ENCODE measurements around the gene PITPNM1.

PITPNM1 gene

DNA sequence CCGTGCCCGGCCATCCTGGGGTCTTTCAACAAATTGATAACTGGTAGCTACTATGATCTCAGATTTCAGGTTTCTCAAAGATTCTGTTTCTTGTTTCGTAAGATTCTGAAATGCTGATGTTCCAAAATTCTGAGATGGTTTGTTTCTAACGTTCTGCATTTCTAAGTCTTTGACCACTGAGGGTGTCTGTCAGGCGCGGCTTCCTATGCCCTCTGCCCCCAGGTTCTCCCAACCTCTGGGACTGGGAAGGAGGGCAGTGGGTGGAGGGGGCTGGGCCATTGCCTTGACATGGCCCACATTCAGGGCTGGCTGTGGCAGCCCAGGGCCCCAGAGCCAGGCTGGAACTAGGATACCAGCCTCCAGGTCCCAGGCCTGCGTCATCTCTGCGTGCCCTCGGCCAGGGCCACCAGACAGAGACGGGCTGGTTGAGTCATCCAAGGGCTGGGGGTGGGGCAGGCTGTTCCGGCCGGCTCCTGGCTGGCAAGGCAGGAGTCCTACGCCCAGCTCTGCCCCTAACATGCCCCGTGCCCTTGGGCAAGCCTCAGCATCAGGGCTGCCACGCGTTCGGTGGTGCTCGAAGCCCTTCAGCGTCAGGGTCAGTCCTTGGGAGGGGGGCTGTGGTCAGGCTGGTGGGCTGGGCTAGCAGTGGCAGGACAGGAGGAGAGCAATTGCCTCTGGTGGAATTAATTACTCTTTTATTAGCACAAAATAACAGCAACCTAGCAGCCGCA is 41.3 kb downstream of the PITPNM1 start:
- DNase-seq: no peak

DNA sequence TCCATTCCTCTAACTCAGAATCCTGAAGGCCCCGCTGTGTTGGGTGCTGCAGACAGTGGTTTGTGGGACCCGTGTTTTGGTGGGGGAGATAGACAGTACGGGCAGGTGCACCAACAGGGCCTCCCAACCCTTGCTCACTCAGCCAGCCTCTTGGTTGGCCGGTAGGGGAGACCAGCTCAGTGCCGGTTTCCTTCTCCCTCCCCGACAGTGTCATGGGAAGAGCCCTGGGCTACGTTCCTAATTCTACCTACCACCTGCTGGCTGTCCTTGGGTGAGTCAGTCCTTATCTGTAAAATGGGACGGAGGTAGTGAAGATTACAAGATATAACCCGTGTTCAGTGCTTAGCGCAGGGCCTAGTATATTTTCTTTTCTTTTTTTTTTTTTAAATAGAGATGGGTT is 42.0 kb downstream of the PITPNM1 start:
- DNase-seq: no peak

DNA sequence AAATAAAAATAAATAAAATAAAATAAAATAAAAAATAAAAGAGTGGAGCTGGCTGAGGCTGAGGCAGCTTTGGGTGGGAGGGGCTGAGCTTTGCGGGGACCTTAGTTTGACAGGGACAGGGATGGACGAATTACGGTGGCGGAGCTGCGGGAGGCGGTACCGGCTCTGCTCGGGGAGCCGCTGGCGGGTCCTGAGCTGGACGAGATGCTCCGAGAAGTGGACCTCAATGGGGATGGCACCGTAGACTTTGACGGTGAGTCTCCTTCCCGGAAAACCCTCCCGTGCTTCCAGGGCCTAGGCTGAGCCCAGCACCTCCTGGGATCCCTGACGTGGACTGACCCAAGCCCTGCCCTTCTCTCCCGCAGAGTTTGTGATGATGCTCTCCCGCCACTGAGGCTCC is 46.9 kb downstream of the PITPNM1 start:
- no peak for DNase-seq

DNA sequence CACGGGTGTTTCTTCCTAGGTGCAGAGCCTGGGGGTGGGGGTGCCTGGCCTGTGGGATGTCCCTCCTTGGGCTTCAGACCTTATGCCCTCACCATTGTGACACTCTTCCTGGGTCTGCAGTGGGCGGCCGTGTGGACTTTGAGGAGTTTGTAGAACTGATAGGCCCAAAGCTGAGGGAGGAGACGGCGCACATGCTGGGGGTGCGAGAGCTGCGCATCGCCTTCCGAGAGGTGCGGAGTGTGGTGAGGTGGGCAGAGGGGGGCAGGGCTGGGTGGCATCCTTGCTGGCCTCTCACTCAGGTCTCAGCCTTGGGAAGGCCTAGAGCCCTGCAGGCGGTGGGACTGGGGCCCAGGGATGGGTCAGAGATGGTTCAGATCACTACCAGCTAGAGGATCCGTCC is 47.7 kb downstream of the PITPNM1 start:
- DNase-seq: no peak

DNA sequence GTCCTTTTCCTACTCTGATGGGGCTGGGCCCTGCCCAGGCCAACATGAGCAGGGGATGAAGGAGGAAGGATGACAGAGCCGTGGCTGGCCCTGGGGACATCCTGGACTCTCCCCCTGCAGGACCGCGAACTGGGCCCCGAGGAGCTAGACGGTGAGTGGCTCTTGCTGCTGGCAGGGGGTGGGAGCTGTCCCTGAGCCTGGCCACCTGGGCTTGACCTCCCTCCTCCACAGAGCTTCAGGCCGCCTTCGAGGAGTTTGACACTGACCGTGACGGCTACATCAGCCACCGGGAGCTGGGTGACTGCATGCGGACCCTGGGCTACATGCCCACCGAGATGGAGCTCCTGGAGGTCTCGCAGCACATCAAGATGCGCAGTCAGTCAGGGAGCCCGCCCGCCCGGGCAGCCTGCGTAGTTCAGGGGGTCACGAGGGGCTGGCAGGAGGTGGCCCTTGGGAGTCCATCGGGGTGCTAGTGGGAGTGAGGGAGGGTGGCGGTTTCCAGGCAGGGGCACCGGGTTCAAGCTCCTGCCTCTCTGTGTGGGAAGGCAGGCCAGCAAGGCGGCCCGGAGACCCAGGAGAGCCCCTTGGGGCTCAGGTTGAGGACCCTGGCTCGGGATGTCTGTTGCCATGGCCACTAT is 49.0 kb downstream of the PITPNM1 start:
- no peak for DNase-seq

DNA sequence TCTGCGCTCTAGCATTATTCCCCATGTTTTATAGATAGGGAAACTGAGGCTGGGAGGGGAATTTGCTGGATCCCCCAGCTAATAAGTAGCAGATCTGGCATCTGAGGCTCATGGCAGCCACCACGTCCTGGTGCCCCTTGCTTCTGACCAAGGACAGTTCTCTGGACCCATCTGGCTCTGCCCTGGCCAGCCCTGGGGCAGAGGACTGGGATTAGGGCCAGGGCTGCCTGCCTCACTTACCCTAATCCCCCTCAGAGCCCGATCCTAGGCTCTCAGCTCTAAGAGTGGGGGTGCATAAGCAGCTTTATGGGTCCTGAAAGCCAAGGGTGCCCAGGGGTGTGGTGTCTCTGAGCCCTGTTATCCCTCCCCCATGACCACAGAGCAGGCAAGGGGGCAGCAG is 50.1 kb downstream of the PITPNM1 start, which contains the start of gene CABP4:
TSS of gene CABP4 (plus strand) at position 301 of the 400 bp plus-strand sequence. CDS start at position 371, 70 bp downstream.
- no peak for DNase-seq

DNA sequence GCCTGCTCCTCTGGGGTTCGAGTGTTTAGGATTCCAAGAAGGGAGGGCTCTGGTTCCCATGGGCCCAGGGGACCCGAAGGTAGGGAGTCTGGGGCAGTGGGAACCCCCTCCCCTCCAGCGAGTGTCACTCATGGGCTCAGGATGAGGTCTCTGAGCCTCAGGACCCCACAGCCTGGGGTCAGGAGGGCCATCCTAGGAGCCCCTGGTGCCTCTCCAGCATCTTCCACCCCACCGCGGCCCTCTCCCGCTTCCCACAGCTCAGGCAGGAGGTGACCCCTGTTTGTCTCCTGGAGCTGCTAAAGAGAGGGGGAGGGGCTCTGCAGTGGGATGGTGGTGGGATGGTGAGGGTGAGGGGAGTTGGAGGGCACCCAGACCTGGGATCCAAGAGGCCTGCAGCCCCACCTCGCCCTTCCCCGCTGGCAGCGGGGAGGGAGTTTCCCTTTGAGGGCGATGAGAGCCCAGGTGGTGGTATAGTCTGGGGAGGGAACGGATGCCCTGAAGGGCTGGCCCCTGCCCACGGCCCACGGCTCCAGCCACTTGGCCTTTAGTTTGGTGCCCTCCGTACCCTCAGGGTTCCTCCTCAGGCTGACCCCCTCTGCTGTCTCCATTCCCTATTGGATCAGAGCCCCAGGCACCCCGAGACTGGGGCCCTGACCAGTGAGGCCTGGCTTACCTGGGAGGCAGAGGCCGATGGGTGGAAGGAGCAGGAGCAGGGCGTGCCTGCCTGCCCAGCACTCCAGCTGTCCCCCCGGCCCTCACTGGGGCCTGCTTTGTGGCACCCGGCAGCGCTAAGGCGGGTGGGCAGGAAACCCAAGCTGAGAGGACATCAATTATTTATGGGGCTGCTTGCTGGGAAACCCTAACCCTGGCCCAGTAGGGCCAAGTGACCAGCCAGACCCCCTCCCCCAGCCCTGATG is 51.1 kb downstream of the PITPNM1 start:
- no peak for DNase-seq

DNA sequence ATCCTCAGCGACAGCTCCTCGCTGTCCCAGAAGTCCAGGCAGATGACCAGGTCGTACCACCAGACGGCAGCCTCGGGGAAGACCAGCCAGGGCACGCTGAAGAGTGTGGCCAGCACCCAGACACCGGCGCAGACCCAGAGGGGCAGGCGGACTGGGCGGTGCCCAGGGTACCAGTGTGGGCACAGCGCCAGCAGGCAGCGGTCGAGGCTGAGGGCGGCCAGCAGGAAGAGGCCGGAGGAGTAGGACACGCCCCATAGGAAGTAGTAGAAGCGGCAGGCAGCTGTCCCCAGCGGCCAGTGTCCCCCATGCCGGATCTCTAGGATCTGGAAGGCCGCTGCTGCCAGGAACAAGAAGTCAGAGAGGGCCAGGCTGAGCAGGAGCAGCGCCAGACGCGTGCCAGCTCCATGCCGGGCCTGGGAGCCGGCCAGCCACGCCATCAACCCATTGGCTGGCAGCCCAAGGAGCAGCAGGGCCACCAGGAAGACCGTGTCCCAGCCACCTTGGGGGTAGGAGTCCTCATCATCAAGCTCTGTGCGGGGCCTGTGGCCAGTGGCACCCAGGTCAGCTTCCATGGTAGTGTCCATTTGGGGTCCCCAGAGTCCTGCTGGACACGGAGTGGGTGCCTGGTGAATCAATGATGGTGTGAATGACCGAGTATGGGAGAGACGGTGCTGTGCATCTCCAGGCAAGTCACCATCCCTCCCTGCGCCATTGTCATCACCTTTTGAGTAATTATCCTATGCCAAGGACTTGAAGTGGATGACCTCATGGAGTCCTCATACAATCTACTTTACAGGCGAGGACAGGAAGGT is 52.8 kb downstream of the PITPNM1 start, which contains the start of gene GPR152:
TSS of gene GPR152 (minus strand) at position 589 of the 812 bp plus-strand sequence. CDS start at position 584, 5 bp downstream.
- peak in 1 of 2 experiments; percentile 68 for DNase-seq

DNA sequence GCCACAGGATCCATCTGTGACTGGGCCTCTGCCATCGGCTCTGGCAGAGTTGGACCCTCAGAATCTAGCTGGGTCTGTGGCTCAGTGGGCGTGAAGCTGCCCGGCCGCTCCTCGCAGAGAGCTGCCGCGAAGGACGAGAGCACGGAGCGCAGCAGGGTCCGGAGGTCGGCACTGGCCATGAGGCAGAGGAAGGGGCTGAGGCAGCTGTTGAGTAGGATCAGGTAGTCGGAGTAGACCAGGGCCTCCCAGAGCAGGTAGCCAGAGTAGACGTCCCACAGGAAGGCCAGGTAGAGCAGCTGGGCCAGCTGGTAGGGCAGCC is 53.5 kb downstream of the PITPNM1 start:
- DNase-seq: no peak

DNA sequence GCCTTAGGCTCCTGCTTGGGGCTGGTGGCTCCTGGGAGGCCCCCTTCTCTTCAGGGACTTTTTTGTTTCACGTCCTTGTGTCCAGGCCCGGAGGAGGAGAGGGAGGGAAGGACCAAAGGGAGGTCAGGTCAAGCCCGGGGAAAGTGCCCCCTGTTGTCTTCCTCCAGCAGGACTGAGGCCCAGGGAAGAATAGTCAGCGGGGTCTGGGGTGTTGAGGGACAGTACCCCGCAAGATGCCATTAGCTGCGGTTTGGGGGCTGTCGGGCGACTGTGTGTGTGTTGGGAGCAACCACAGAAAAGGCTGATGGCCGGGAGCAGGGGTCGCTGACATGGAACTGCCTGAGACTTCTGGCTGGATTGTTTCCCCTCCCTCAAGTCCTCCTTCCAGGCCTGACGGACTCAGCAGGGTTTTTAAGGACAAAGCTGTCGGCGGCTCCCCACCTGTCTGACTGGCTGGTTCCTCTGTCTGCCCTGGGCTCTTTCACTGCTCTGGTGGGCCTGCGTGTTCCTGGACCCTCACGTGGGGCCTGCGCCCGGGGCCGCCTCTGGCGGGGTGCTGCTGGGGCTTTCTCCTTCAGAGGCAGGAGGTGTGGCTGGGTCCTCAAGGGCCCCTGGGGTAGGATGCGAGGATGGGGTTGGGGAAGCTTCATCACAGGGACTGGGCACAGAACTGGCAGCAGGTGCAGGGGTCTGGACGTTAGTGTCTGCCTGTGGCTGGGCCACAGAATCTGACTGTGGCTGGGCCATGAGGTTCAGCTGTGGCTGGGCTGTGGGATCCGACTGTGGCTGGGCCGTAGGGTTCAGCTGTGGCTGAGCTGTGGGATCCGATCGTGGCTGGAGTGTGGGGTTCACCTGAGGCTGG is 54.1 kb downstream of the PITPNM1 start:
- DNase-seq: no peak

DNA sequence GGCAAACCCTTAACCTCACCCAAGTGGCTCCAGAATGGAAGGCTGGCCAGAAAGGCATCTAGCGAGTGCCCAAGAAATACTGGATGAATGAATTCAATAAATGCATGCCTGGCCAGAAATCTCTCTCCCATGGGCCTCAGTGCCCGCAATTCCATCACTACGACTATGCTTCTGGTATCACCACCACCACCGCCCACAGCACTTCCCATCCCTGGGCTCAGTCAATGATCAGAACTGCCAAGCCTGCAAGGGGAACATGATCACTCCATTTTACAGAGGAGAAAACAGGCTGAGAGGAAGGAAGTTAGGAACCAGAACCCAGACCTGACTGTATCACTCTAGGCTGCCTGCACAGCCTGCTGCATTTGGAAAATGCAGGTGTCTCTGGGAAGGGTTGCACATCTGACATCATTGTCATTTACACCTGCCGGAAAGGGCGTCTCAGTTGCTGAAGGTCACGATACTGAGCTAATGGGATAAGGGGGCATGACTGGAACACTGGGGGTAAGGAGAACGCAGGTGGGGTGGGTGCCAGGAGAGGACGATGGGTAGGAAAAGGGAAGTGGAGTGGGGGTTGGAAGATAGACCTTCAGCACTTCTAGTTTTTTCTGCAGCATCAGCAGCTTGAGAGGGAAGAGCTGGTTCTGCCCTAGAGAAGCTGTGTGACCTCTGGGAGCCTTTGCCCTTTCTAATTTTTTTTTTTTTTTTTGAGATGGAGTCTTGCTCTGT is 55.9 kb downstream of the PITPNM1 start:
- DNase-seq: no peak

DNA sequence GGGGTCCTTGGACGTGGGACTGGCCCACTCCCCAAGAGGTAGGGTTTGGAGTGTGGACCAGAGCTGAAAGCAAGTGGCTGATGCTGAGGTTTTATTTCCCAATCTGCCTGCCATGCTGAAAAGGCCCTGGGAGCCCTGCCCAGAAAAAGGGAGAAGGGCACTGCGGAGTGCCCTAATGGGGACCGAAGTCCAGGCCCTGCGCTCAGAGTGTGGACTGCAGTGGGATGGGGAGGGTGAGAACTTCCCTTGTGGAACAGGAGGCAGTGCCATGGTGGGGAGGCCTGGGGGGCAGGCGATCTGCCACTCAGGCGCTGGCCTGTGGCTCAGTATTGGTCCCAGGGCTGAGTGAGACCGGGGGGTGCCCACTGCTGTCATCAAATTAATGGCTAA is 56.9 kb downstream of the PITPNM1 start:
- DNase-seq: no peak

DNA sequence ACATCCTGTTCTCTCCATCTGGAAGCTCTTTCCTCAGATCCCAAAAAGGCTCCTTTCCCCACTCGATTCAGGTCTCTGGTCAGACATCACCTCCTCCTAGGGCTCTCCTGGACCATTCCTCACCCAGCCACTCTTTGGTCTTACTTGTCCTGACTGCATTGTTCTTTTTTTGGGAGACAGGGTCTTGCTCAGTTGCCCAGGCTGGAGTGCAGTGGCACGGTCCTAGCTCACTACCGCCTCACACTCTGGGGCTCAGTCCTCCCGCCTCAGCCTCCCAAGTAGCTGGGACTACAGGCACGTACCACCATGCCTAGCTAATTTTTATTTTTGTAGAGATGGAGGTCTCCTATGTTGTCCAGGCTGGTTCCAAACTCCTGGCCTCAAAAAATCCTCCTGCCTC is 59.6 kb downstream of the PITPNM1 start:
- no peak for DNase-seq

DNA sequence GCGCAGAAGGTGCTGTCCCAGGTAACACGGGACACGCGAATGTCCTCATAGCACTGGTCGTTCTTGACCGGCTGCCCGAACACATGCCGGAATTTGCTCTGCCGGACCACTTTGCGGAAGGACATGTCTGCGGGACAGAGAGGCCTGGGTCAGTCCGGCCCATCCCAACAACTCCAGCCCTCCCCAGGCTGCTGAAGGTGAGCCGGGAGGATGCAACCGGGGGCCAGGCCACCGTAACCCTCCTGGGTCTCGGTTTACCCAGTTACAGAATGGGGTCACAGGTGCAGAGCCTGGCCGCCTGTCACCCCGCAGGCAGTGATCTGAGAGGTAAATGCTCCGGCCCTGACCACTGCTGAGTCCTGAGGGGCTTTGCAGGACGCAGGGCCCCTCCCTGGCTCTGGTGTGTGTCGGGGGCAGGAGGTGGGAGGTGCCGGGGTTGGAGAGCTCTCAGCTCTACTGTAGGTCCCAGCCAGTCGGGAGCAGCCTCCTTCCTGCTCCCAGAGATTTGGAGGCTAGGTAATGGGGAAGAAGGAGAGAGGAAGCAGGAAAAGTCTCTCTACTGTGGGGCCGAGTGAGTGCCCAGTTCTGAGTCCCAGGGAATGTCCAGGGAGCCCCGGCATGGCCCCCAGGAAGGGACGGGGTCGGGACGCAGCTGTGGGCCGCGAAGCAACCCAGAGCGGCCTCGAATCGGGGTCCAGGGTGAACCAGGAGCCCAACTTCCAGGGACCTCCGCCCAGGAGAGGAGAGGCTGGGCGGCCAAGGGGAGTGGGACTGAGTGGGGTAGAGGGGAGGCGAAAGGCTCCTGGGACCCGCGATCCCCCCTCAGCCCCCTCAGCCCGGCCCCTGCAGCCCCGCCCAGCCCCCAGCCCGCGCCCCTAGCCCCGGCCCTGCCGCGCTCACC is 62.4 kb downstream of the PITPNM1 start:
- DNase-seq: no peak

Measured in NCI-H446 (cell line).